ENCODE data around the gene DUSP7. TPM values are rescaled to one million over a fixed set of nuclear protein-coding genes. Genes with fewer than 3 reads are reported as not detected.
"Not testable (repeated sequence)": the region's sequence is repeated elsewhere in the genome, so short reads cannot be mapped to it uniquely, and the experiment has no call there.

Gene DUSP7
- polyA plus RNA-seq, 4 donors: 16.7 to 20.0 (median 18.4) TPM

DNA sequence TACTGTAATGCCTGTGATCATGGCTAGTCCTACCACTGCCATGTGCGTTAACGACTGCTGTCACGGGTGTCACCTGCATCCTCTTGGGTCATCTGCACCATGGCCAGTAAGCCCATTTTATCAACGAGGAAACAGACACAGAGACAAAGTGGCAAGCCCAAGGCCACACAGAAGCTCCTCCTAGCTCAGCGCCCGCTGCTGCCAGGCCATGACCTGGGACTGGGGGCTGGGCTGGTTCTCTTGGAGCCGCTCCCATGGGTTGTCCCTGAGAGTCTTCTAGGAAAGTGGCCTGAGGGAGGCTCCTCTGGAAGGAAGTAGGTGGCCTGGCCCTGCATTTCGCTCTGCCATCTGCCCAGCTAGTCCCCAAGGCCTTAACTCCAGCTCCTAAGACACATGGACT lies 4.9 kb downstream of the DUSP7 start:
- no peak for DNase-seq (ENCODE audit: low read depth in 4 of 4, low spot score in 3 of 4)

DNA sequence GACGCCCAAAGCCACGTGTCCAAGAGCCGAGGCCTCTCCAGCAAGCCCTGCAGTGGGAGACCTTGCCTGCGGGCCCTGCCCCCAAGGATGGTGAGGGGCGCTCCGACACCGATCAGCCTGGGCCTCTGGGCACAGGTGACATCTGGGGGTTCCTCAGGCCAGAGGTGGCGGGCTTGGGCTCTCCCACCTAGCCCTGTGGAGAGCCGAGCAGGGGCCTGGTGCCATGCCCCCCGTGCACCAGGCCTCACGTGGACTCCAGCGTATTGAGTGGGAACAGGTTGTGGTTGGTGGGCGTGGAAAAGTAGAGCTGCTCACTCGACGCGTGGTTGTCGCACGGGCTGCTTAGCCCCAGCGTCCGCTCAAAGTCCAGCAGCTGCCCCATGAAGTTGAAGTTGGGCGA lies 5.8 kb downstream of the DUSP7 start:
- no peak for DNase-seq (ENCODE audit: low read depth in 4 of 4, low spot score in 3 of 4)

DNA sequence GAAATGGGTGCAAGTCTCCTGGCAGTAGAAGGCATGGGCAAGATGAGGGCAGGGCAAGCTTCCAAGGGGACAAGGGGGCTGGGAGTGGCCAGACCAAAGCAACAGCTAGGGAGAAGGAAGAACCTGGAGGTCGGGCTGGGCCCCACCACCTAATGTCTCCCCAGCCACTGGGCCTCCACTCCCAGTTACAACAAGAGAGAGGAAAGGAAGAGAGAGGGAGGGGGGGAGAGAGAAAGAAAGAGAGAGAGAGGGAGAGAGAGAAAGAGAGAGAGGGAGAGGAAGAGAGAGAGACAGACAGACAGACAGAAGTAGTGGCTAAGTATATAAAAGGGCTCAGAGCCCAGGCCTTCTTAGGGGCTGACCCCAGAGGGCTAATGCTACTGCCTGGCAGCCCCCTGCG lies 6.9 kb downstream of the DUSP7 start:
- DNase-seq (ENCODE audit: low read depth in 4 of 4, low spot score in 3 of 4): no peak

DNA sequence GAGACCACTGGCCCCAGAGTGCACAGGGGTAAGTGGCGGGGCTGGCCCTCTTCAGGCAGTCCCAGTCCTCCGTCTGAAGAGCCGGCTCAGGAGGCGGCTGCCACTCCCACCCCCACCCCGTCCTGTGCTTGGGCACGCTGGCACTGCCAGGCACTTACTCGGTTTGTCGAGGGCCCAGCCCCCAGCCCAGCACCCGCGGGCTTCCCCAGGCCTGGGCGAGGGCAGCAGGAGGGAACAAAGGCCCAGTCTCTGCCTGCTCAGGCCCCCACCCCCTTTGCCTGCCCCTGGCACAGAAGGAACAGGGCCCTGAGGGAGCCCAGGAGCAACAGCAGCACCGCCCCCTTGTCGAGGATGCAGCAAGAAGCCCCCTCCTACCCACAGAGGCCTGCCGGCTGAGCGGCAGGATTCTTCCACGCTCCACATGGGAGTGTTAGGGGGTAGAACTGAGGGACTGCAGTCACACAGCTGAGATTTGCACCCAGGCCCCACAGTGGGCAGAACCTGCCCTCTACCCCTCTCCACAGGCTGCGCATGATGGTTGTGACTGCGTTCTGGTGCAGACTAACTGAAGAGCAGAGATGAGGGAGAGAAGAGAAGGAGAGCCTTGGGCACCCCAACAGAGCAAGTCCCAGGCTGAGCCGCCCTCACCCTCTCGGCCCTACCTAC lies 8.9 kb downstream of the DUSP7 start:
- DNase-seq (ENCODE audit: low read depth in 4 of 4, low spot score in 3 of 4): no peak

DNA sequence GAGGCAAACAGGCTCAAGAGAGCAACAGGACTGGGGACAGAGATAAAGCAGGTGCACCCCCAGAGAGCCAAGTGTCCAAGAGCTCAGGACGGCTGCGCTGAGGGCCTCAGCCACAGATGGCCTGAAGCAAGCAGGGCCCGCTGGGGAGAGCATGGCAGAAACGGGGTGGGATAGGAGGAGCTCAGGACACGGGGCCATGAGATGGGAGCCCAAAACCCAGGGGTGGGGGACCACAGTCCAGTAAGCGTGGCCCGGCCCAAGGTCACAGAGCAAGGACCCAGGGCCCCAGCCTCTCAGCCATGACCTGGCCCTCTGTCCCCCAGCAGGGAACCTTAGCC lies 9.5 kb downstream of the DUSP7 start:
- no peak for DNase-seq (ENCODE audit: low read depth in 4 of 4, low spot score in 3 of 4)

DNA sequence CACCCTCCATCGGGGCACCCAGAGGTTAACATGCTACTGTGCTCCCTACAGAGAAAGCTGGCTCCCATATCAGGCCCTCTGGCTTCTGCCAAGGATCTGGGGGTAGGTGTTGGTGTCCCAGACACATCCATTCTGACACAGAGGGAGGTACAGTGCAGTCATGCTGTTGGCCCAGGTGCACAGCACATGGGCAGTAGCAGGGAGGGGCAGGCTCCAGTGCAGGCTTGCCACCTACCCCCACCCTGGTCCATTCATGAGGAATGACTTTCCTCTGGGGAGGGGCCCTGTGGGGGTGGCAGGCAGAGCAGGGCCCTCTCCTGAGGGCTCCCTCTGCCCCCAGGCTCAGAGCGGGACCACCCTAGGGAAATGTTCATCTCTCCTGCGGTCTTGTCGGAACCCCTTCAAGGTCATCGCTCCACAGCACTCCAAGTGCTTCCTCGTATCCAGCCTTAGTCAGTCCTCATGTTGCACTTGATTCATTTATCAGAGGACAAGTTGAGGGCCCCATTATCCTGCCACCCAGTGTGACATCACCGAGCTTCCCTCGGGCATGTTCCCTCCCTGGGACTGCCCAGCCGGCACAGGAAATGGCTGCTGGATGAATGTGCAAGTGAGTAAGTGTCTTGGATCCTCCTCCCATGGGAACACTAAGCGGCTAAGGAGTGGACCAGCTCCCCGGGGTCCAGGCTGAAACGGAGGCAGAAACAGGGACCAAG lies 10.0 kb downstream of the DUSP7 start:
- DNase-seq (ENCODE audit: low read depth in 4 of 4, low spot score in 3 of 4): no peak

DNA sequence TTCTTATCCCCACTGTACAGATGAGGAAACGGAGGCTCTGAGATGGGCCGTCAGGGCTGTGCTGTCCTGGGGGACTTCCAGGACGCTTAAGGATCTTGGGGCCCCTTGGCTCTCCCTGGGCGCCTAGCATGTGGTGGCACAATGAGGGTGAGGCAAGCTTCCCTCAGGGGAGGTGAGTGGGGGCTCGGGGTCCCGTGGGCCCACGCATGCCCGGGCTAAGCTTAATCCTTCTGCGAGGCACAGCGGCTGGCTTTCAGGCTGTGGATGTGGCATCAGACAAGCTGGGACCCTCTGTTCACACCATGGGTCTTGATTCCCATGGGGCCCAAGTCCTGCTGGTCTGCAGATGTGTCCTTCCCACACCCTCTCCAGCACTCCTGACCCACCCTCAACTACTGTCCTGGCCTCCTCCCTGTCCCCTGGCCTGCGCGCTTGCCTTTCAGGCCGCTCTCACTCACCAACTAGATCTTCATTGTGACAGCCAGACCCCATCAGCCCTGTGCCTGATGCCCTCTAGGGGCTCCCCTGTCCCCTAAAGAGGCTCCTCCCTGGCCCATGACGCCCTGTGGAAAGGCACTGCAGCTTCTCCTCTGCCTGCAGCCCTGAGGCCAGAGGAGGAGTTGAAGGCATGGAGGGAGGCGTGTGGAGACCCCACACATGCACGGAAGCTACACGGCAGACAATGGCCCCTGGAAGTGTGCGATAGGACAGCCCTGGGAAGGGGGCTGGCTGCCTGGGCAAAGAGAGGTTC lies 11.3 kb downstream of the DUSP7 start:
- no peak for DNase-seq (ENCODE audit: low read depth in 4 of 4, low spot score in 3 of 4)

DNA sequence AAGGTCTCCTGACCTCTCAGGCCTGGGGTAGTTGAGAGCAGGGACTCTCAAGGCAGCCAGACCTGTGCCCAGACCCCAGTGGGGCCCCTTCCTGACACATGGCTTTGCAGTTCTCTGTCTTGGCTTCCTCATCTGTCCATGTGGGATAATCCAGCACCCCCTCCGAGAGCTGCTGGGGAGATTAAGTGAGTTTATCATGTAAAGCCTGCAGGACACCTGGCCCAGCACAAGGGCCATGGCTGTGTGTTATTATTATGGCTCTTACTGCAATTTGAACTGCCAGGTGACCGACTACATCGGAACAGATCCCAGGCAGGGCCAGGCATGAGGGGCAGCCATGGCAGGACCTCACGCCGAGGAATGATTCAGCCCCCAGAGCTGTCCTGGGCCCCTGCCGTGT lies 12.6 kb downstream of the DUSP7 start:
- DNase-seq (ENCODE audit: low read depth in 4 of 4, low spot score in 3 of 4): no peak

DNA sequence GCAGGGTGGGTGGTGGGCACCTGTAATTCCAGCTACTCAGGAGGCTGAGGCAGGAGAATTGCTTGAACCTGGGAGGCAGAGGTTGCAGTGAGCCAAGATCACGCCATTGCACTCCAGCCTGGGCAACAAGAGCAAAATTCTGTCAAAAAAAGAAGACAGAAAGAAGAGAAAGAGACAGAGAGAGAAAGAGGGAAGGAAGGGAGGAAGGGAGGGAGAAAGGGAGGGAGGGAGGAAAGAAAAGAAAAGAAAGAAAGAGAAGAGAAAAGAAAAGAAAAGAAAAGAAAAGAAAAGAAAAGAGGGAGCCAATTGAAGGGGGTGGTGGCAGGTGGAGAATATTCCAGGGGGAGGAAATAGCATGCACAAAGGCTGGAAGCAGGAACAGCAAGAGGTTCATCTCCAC lies 13.3 kb downstream of the DUSP7 start:
- DNase-seq (ENCODE audit: low read depth in 4 of 4, low spot score in 3 of 4): not testable (repeated sequence)

DNA sequence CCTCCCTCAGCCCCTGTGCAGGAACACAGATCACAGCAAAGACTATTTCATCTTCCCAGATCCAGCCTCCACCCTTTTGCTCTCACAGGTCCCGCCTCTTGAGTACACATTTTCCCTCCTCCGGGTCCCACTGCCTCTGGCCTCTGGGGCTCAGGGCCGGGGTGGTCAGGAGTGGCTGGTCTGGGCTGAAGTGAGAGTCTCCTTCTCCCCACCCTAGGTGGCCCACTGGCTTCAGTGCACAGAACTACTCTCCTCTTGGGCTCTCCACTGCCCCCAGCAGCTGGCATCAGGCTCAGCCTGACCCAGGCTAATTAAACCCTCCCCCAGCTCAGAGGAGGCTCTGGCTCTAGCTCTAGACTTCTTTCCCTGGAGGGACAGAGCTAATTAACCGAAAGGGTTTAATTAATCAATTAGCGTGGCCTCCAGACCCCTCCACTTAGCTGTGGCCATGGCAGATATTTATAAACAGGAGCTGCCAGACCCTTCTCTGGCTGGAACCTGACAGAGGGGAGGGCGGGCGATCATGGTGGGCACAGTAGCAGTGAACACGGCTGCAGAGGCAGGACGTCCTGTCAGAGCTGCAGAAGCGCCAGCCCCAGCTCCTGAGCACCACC lies 15.1 kb downstream of the DUSP7 start:
- DNase-seq (ENCODE audit: low read depth in 4 of 4, low spot score in 3 of 4): no peak

DNA sequence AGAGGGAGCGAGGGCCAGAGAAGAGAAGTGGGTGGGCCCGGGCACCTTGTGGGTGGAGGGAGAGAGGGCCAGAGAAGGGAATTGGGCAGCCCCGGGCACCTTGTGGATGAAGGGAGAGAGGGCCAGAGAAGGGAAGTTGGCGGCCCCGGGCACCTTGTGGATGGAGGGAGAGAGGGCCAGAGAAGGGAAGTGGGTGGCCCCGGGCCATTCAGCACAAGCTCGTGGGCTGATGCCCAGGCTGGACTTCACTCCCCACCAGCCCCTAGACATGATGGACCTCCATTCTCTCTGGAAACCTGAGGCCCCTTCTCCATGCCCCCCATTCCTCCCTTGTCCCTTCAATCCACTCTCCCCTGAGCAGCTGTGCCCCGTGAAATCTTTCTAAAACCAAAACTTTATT lies 15.8 kb downstream of the DUSP7 start:
- no peak for DNase-seq (ENCODE audit: low read depth in 4 of 4, low spot score in 3 of 4)

DNA sequence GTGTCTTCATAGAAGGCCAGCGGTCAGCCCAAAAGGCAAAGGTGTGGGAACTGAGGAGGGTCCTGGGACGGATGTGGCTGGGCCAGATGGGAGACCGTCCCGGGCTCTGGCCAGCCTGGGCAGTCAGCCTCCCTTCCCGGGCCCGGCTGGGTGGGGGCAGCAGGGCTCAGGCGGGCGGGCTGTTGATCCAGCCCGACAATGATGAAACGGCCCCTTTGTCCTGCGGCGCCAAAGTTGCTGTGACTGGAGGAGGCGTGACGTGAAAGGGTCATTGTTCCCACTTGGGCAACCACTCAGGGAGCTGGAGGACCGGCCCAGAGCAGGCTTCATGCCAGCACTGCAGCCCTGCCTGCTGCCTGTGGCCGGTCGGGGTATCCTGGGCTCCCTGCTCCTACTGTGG lies 16.5 kb downstream of the DUSP7 start:
- DNase-seq (ENCODE audit: low read depth in 4 of 4, low spot score in 3 of 4): no peak

DNA sequence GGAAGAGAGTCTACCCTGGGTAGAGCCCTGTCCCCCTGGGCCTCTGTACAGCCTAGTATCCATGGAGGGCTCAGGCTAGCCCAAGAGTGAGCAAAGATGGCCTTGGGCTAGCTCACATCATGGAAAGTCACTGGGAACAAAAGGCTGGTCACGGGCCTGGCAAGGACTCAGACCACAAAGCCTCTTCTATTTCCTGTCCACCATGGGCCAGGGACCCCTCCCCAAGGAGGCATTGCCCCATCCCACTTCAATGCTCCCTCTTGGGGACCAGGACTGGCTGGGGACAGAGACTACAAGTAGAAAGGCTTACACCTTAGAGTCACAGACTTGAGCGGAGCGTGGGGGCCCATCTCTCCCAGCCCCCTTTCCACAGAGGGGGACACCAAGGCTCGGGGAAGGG lies 16.9 kb downstream of the DUSP7 start:
- DNase-seq (ENCODE audit: low read depth in 4 of 4, low spot score in 3 of 4): no peak

DNA sequence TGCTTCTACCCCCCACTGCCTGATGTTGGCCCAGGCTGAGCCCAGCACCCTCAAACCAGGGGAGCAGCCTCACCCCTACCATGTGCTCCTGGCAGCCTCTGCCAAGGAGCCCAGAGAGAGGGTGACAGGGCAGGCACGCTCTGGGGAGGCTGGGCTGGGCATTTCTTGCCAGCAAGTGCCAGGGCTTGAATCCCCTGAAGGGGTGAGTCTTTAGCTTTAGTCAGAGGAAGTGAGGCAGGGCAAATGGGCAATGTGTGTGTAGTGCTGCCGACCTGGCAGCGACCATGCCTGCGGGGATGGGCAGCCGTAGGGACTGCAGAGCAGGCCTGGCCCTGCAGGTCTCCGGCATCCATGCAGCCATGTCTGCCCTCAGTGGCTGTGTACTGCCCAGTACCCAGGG lies 18.1 kb downstream of the DUSP7 start:
- DNase-seq (ENCODE audit: low read depth in 4 of 4, low spot score in 3 of 4): no peak

DNA sequence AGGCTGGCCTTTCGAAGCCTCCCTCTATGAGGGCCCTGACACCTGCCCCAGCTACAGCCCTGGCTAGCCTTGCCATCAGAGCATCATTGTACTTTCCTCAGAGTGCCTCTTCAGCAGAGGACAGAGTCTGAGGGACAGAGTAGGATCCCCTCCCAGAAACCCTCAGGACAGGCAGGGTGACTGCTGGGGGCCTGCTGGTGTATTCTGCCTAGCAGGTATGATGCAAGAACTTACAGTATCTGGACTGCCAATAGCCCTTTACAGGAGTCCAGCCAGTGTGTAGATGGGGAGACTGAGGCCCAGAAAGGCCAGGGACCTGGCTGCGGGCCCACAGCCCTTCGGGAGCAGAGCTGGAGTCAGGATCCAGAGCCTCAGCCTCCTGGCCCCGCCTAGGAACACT lies 19.1 kb downstream of the DUSP7 start:
- DNase-seq (ENCODE audit: low read depth in 4 of 4, low spot score in 3 of 4): no peak

DNA sequence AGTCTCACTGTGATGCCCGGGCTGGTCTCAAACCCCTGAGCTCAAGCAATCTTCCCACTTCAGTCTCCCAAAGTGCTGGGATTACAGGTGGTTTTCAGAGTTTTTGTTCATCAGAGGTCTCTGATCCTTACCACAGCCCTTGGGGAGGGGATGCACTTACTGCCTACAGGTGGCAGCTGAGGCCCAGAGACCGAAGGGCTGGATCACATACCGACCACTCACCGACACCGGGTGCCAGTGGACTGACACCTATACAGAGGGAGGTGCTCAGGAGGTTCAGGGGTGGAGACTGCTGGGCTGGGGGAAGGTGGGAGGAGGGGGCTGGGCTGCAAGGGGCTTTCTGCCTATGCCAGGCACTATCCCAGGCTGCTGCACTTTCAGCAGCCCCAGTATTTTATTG lies 19.5 kb downstream of the DUSP7 start:
- DNase-seq (ENCODE audit: low read depth in 4 of 4, low spot score in 3 of 4): no peak

DNA sequence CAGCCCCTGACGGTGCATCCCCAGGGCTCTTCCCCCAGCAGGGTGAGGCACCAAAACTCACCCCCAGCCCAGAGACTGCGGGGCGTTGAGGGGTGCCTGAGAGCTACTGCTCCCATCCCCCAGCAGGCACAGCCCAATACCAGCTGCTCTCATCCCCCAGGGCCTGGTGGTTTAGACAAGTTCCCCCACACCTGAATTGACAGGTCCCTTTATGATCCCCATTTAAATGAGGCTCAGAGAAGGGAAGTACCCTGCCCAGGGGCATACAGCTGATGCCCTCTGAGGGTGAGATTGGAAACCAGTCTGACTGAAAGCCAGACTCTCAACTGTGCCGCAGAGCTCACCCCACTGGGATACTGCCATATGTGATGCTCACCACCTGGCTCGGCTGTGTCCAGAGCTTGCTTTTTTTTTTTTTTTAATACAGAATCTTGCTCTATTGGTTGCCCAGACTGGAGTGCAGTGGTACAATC lies 20.1 kb downstream of the DUSP7 start:
- DNase-seq (ENCODE audit: low read depth in 4 of 4, low spot score in 3 of 4): no peak

DNA sequence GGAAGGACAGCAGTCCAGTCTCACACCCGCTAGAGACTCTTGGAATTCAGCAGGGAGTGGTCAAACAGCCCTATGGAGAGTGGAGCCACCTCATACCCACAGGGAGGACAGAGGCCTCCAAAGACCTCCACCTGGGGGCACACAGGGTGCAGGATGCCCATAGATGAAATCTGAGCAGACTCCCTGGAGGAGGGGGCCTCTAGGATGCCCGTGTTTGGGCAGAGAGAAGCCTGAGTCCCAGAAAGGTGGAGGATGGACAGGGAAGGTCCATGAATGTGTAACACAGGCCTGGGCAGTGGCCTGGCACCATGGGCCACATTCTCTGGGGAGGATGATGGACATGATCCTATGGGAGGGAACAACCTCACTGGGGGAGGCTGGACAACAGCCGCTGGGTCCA lies 21.7 kb downstream of the DUSP7 start:
- DNase-seq (ENCODE audit: low read depth in 4 of 4, low spot score in 3 of 4): no peak

DNA sequence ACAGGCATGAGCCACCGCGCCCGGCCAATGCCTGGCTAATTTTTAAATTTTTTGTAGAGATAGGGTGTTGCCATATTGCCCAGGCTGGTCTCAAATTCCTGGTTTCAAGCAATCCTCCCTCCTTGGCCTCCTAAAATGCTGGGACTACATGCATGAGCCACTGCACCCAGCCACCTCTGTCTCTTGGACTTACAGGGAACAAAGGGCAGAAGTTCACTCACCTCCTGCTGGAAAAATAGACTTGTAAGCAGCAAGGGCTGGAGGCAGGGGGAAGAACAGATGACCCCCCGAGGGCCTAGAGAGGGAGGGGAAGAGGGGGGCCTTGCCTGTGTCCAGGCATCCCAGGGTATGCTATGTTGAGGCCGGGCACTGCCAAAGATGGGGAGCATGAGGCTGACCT lies 22.2 kb downstream of the DUSP7 start:
- no peak for DNase-seq (ENCODE audit: low read depth in 4 of 4, low spot score in 3 of 4)

DNA sequence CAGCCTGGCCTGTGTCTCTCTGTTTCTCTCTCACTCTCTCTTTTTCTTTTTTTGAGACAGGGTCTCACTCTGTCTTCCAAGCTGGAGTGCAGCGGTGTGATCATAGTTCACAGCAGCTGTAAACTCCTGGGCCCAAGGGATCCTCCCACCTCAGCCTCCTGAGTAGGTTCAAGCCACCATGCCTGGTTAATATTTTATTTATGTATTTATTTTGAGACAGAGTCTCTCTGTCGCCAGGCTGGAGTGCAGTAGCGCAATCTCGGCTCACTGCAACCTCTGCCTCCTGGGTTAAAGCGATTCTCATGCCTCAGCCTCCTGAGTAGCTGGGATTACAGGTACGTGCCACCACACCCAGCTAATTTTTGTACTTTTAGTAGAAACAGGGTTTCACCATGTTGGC lies 22.6 kb downstream of the DUSP7 start:
- not testable (repeated sequence) for DNase-seq (ENCODE audit: low read depth in 4 of 4, low spot score in 3 of 4)

DNA sequence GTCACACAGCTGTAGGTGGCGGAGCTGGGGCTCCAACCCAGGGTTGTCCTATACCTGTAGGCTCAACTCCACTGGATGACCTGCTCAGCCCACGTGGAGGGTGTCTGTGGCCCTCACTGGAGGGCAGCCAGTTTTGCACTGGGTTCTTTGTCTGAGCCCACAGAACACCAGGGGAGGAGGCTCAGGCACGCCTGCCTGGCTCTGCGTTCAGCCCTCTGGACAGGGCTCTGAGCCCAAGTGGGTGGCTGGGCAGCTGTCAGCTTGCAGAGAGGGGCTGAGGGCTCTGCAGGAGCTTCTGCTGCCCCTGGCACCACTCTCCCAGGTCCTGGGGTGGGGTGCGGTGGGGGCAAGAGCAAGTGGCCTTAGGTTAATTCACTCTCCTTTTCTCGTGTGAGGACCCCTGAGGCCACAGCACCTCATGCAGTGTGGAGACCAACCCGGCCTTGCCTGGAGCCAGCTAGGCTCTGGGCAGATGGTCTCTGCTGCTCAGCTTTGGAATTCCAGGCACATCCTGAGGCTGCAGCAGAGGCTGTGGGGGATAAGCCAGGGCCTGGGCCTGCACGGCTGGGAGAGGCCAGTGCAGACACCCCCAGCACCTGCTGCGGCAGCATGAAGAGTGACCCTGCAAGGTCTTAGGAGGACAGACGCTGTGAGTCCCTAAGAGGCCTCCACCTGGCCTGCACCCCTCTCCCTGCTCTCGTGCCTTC lies 23.5 kb downstream of the DUSP7 start:
- no peak for DNase-seq (ENCODE audit: low read depth in 4 of 4, low spot score in 3 of 4)
